GM18858 (cell line): ENCODE data around the gene ERCC3.
"Not testable (repeated sequence)": the region's sequence is repeated elsewhere in the genome, so short reads cannot be mapped to it uniquely, and the experiment has no call there.

Source experiments
- ATAC-seq: cut with Tn5 transposase; IDR thresholded peaks from one replicate; pipeline ENCODE4 v1.9.1; 2021; ENCODE audit not compliant: unreplicated experiment

ERCC3 gene

GRCh38 chr2:127226520-127227263 lies 67.3 kb downstream of the ERCC3 start:
- peak; percentile 89 for ATAC-seq

DNA sequence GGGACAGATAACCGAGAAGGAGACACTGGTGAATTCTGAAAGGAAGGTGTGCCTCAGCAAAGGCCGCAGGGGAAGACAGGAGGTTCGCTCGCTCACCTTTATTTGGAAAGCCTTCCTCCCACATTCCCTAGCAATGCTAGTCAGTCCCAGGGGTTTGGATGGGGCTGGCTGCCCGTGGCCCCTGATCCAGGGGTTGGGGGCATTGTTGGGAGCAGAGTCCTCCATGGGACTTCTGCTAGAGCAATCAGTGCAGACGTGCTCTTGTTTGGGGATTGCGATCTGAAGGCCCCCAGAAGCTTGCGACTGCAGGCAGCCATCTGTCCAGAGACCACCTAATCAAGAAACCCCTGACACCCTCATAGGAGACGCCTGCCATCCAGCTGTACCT lies 67.8 kb downstream of the ERCC3 start:
- no peak for ATAC-seq

GRCh38 chr2:127225186-127225960 lies 68.6 kb downstream of the ERCC3 start:
- no peak for ATAC-seq

GRCh38 chr2:127224135-127224534 lies 69.8 kb downstream of the ERCC3 start:
- not testable (repeated sequence) for ATAC-seq

- no peak for ATAC-seq
Observed at GRCh38 chr2:127220768-127221527, 73.0 kb downstream of the ERCC3 start.

- ATAC-seq: no peak
Observed at GRCh38 chr2:127220102-127220767, 73.7 kb downstream of the ERCC3 start, which contains the start of gene CYP27C1. TSS of gene CYP27C1 (minus strand) at chr2:127220299. CDS start at chr2:127220270, 29 bp downstream.

DNA sequence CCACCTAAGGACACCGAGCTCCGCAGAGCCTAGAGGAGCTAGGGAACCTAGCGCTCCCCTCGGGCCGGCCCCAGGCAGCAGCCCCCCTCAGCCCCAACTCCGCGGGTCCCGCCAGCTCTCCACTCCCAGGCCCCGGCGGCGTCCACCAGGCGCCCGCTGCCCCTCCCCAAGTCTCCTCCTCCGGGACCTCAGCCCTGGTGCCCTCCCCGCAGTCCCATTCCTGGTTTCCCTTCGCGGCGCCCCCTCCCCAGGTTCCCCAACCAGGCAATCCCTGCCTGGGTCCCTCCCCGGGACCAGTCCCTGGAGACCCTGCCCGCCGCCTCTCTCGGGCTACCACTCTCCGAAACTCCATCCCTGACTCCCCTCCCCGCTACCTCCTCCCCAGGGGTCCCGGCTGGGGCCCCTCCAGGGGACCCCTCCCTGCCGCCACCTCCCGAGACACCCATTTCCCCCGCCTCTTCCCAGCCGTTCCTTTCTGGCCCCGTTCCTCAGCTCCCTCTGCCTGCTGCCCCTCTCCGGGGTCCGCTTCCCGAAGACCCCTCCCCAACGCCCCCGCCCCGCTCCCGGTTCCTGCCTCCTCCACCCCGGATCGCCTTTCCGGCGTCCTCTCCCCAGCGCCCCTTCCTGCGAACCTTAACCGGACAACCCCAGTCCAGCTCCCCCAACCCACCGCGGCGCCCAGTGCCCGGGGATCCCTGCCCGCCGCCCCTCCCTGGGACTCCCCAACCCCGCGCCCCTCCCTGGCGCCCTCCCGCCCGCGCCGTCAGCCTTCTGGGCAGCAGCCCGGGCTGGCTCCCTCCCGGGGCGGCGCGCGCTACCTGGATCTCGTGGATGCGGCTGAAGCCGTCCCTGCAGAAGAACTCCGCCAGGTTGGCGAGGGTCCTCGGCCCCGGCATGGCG lies 74.5 kb downstream of the ERCC3 start:
- ATAC-seq: no peak

DNA sequence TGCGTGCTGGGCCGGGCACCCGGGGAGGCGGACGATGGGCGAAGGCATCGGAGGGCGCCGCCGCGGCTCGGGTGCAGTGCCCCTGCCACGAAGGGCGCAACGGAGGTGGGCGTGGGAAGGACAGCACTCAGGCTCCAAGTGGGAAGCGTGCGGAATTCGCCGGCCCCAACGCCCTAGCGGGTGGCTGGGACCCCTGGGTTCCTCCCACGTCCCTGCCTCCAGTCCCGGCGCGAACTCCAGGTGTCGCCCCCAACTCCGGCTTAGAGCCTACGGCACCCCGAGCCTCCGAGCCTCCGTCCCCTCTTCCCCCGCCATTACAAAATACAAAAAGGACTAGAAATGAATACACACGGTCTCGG lies 75.2 kb downstream of the ERCC3 start:
- ATAC-seq: no peak

DNA sequence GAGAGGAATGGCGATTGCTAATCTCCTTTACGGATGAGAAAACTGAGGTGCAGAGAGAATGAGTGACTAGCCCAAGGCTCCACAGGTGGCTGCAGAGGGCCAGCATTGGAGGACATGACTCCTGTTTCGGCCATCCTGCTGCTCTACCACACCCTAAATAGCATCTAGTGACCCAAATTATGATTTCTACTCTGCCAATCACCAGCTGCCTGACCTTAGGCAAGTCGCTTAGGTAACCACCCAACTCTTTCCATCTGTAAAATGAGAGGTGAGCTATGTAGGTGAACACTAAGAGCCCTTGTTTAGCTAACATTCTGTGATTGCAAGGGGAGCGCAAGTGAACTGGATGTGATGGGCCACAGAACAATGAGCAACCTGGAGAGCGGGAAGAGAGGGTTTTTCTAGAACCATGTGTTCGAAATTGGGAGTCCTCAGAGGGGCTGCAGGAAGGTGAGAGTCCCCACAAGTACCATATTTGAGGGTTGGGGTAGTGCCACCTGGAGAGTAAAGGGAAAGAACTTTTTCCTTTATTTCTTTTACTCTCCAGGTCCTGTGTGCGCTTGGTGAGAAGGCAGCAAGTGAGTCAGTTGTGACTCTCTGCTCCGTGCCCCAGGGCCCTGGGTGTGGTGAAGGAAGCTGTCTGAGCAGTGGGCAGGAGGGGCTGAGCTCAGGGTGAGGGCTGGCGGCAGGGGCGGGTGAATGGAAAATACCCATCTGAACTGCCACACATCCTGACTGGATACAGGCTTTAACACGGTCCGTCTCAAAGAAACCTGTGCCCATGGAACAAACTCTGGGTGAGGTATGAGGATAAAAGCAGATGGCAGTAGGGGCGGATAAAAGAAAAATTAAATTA lies 76.2 kb downstream of the ERCC3 start:
- ATAC-seq: no peak

- no peak for ATAC-seq
Observed at GRCh38 chr2:127216593-127216992, 77.4 kb downstream of the ERCC3 start.

- ATAC-seq: no peak
Observed at GRCh38 chr2:127216095-127216494, 77.8 kb downstream of the ERCC3 start.

DNA sequence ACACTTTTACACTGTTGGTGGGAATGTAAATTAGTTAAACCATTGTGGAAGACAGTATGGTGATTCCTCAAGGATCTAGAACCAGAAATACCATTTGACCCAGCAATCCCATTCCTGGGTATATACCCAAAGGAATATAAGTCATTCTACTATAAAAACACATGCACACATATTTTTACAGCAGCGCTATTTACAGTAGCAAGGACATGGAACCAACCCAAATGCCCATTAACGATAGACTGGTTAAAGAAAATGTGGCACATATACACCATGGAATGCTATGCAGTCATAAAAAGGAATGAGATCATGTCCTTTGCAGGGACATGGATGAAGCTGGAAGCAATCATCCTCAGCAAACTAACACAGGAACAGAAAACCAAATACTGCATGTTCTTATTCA lies 79.7 kb downstream of the ERCC3 start:
- ATAC-seq: not testable (repeated sequence)

DNA sequence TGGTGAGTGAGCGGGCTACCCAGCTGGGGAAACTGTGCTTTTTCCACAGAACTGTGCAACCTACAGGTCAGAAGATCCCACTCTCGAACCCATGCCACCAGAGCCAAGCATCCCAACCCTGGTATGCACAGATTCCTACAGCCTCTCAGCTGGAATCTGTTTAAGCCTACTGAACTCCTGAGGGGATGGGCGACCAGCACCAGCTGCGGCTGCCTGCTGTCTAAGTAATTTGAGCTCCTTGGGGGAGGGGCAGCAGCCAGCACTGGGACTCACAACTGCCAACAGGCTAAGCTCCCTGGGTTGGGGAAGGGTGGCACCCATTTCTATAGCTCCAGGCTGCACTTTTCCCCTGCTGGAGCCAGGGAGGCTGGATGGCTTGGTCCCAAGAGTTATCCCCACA lies 85.6 kb downstream of the ERCC3 start:
- ATAC-seq: no peak
